Activated CD4-positive, alpha-beta T cell treated with anti-CD3 and anti-CD28 coated beads, Interleukin-2, amount 50 U/mL, for 4 hours (primary cell): ENCODE measurements around the gene DCTN4.
A peak's percentile ranks its signal among the peaks of the same experiment; 100 is the strongest.
"Not testable (repeated sequence)": the region's sequence is repeated elsewhere in the genome, so short reads cannot be mapped to it uniquely, and the experiment has no call there.

Source experiments
- DNase-seq, 2 experiments: peaks; one replicate each; pipeline ENCODE4 v3.0.0-alpha.2; 2020

DCTN4 gene

GRCh38 chr5:150758531-150759333, at the start of gene DCTN4:
DCTN4 (minus strand) TSS chr5:150759017; CDS start chr5:150758993, 24 bp downstream.
- DNase-seq: peak; percentile 91

GRCh38 chr5:150804388-150804787, 45.6 kb upstream of the DCTN4 start:
- no peak for DNase-seq

- no peak for DNase-seq
Observed at GRCh38 chr5:150801117-150801927, 42.5 kb upstream of the DCTN4 start.

GRCh38 chr5:150797384-150797783, 38.6 kb upstream of the DCTN4 start:
- DNase-seq: no peak

GRCh38 chr5:150794927-150795326, 36.1 kb upstream of the DCTN4 start:
- no peak for DNase-seq

GRCh38 chr5:150793423-150793888, 34.6 kb upstream of the DCTN4 start:
- not testable (repeated sequence) for DNase-seq

GRCh38 chr5:150791536-150791935, 32.7 kb upstream of the DCTN4 start:
- no peak for DNase-seq

- DNase-seq: peak; percentile 66 to 68
Observed at GRCh38 chr5:150789943-150790611, 31.3 kb upstream of the DCTN4 start.

- no peak for DNase-seq
Observed at GRCh38 chr5:150789450-150789849, 30.6 kb upstream of the DCTN4 start.

GRCh38 chr5:150788977-150789376, 30.2 kb upstream of the DCTN4 start:
- DNase-seq: no peak

- DNase-seq: no peak
Observed at GRCh38 chr5:150787656-150788055, 28.8 kb upstream of the DCTN4 start.

GRCh38 chr5:150786876-150787275, 28.1 kb upstream of the DCTN4 start:
- DNase-seq: no peak

- no peak for DNase-seq
Observed at GRCh38 chr5:150785950-150786349, 27.1 kb upstream of the DCTN4 start.

- DNase-seq: peak; percentile 52 to 61
Observed at GRCh38 chr5:150783422-150783928, 24.7 kb upstream of the DCTN4 start.

- DNase-seq: no peak
Observed at GRCh38 chr5:150782850-150783249, 24.0 kb upstream of the DCTN4 start.

- no peak for DNase-seq
Observed at GRCh38 chr5:150781706-150782614, 23.1 kb upstream of the DCTN4 start.

- no peak for DNase-seq
Observed at GRCh38 chr5:150780816-150781221, 22.0 kb upstream of the DCTN4 start.

- DNase-seq: no peak
Observed at GRCh38 chr5:150780187-150780692, 21.4 kb upstream of the DCTN4 start.

- no peak for DNase-seq
Observed at GRCh38 chr5:150779397-150780186, 20.8 kb upstream of the DCTN4 start.

- peak; percentile 60 to 68 for DNase-seq
Observed at GRCh38 chr5:150778517-150779396, 19.9 kb upstream of the DCTN4 start, which contains the start of gene SMIM3. SMIM3 (plus strand) TSS chr5:150778757; CDS start chr5:150795441, 16,684 bp downstream.
